Chondrocyte (in vitro differentiated cells): Measurements from ENCODE around the gene TTC1. TPM values are rescaled to one million over a fixed set of nuclear protein-coding genes. Genes with fewer than 3 reads are reported as not detected.

ENCODE experiments used
- DNase-seq: peaks from one replicate; pipeline ENCODE4 v3.0.0; 2021; ENCODE audit warnings: mixed read lengths, low spot score
- H3K27ac Mint-ChIP-seq: one replicate; pipeline ENCODE4 v1.8.0; 2021; ENCODE audit warnings: mild to moderate bottlenecking, moderate library complexity, mixed read lengths; ENCODE audit not compliant: unreplicated experiment
- H3K27me3 Mint-ChIP-seq: 2 replicates; pipeline ENCODE4 v1.8.0; 2021; ENCODE audit warnings: low read depth, mixed read lengths
- H3K36me3 Mint-ChIP-seq: 2 replicates; pipeline ENCODE4 v1.8.0; 2021; ENCODE audit warnings: low read depth, mixed read lengths
- H3K4me1 Mint-ChIP-seq: 2 replicates; pipeline ENCODE4 v1.8.0; 2021; ENCODE audit warnings: low read depth, mild to moderate bottlenecking, mixed read lengths
- H3K4me3 Mint-ChIP-seq: one replicate; pipeline ENCODE4 v1.8.0; 2021; ENCODE audit warnings: mild to moderate bottlenecking, moderate library complexity, mixed read lengths; ENCODE audit not compliant: unreplicated experiment
- H3K9me3 Mint-ChIP-seq: 2 replicates; pipeline ENCODE4 v1.8.0; 2021; ENCODE audit warnings: low read depth, mixed read lengths
- CTCF ChIP-seq: fragments of 200-600 bp; sonication (generic); IDR thresholded peaks from 2 replicates; pipeline ENCODE4 v1.5.0; 2021; ENCODE audit warnings: antibody characterized with exemption, mild to moderate bottlenecking, moderate library complexity
- total RNA-seq: library from RNA; stranded (reverse); gene quantifications from 3 replicates; pipeline ENCODE4 v1.2.1, GENCODE V29; 2021

TTC1 gene
- total RNA-seq, 1 donor from 2014 or later: 41.1 TPM

- H3K27me3 Mint-ChIP-seq: no peaks in the 10 kb centered on the region
- TF ChIP-seq CTCF: no peak
- H3K27ac Mint-ChIP-seq: no peak overlapping the region
- no peak for DNase-seq
- peaks cover 16% of the 10 kb centered on the region for H3K4me1 Mint-ChIP-seq
- H3K36me3 Mint-ChIP-seq: peaks cover 8% of the 10 kb centered on the region
- no peaks in the 10 kb centered on the region for H3K9me3 Mint-ChIP-seq
- H3K4me3 Mint-ChIP-seq: no peak overlapping the region
Measured at GRCh38 chr5:160023908-160024630, 15.1 kb downstream of the TTC1 start.

- Mint-ChIP-seq H3K9me3 (no peaks in the 10 kb centered on the region), H3K4me1 (peaks cover 23% of the 10 kb centered on the region), H3K27me3 (no peaks in the 10 kb centered on the region), H3K27ac (peak overlapping the region; percentile 63), H3K4me3 (no peak overlapping the region), H3K36me3 (peaks cover 12% of the 10 kb centered on the region)
- TF ChIP-seq CTCF: no peak
- DNase-seq: no peak
Measured at GRCh38 chr5:160029004-160029403, 20.1 kb downstream of the TTC1 start.

- Mint-ChIP-seq H3K27me3 (no peaks in the 10 kb centered on the region), H3K9me3 (no peaks in the 10 kb centered on the region), H3K27ac (peak overlapping the region; percentile 63), H3K36me3 (peaks cover 12% of the 10 kb centered on the region), H3K4me3 (no peak overlapping the region), H3K4me1 (peaks cover 23% of the 10 kb centered on the region)
- no peak for DNase-seq
- no peak for TF ChIP-seq CTCF
Measured at GRCh38 chr5:160029540-160030139, 20.7 kb downstream of the TTC1 start.

- no peak for TF ChIP-seq CTCF
- DNase-seq: no peak
- Mint-ChIP-seq H3K4me1 (peaks cover 21% of the 10 kb centered on the region), H3K27ac (no peak overlapping the region), H3K9me3 (no peaks in the 10 kb centered on the region), H3K27me3 (no peaks in the 10 kb centered on the region), H3K4me3 (no peak overlapping the region), H3K36me3 (peaks cover 13% of the 10 kb centered on the region)
Measured at GRCh38 chr5:160030631-160031377, 21.9 kb downstream of the TTC1 start.

- peaks cover 29% of the 10 kb centered on the region for H3K4me1 Mint-ChIP-seq
- peaks cover 23% of the 10 kb centered on the region for H3K36me3 Mint-ChIP-seq
- H3K4me3 Mint-ChIP-seq: no peak overlapping the region
- TF ChIP-seq CTCF: no peak
- no peaks in the 10 kb centered on the region for H3K9me3 Mint-ChIP-seq
- no peaks in the 10 kb centered on the region for H3K27me3 Mint-ChIP-seq
- H3K27ac Mint-ChIP-seq: no peak overlapping the region
- DNase-seq: no peak
Measured at GRCh38 chr5:160033546-160034252, 24.8 kb downstream of the TTC1 start.
